ENCODE measurements around the gene F11. TPM values are rescaled to one million over a fixed set of nuclear protein-coding genes. Genes with fewer than 3 reads are reported as not detected.

F11 gene
- total and polyA plus RNA-seq, 2 of the 13 experiments (the other 11 are each of a cell fraction or from before 2014, with no cell fraction given): 35.1 to 58.0 TPM

DNA sequence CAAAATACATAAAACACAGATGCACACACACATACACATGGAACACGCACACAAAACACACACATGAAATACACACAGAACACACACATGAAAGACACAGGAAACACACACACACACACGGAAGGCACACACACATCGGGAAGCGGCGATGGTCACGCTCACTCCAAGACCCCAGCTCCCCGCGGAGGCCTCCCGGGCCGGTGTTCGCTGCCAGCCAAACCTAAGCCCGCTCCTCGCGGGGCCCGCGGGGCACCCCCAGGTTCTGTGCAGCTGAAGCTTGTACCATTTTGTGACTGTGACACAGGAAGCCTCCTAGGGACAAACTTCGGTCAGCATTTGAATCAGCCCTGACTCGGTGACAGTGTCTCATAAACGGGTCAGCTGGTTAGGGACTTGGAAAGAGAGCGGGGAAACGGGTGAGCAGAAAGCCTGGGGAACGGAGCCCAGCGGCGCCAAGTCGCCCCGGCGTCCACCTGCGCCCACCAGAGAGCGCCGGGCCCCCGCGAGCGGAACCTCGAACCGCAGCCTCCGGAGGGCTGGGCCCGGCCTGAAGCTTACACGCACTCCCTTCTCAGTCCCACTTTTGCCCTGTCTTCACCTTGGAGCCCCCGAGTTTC lies 32.1 kb downstream of the F11 start:
- H3K36me3 ChIP-seq (replicated peaks in 1 of 2; ENCODE audit: control insufficient read depth in 1 of 2, insufficient read depth in 2 of 2, low read length in 2 of 2): no peaks in the 10 kb centered on the region
- H3K9me3 ChIP-seq (ENCODE audit: low read length): no peaks in the 10 kb centered on the region
- DNase-seq (ENCODE audit: low spot score): no peak
- intact Hi-C loops (cut with micrococcal nuclease; ENCODE audit: unreplicated experiment) (loop anchor here (10.0 kb wide), 1 partner anchor 427 kb away; the partner anchor contains the start of gene FAT1), in situ Hi-C loops (cut with HindIII; ENCODE audit: extremely low pct_ligation_motif_present, low pct_unique_long_range_greater_than_20kb) (no loop called here)
- ATAC-seq: no peak; the same call in 2 of the 3 replicates
- CTCF ChIA-PET (ENCODE audit: low intra/inter-chr PET ratio, low total read pairs): no interaction called here
- no peak overlapping the region for H3K27ac ChIP-seq (ENCODE audit: extremely low read length, insufficient read depth, low read length)
- no peak overlapping the region for H3K9ac ChIP-seq (ENCODE audit: insufficient read depth, low read depth, low read length)
- H4K20me1 ChIP-seq (ENCODE audit: insufficient read depth, low read length): no peaks in the 10 kb centered on the region
- FAIRE-seq: no peak
- POLR2A ChIA-PET: interaction anchor here (1.6 kb wide), 1 partner anchor 33 kb away, joined by 3 read pairs; no protein-coding TSS in a partner anchor
- peaks cover 6% of the 10 kb centered on the region; the same call in 1 of the 2 replicates for H3K4me1 ChIP-seq (ENCODE audit: insufficient read depth, low read length)
- no peak overlapping the region for H3K4me3 ChIP-seq (replicated peaks in 1 of 3; ENCODE audit: insufficient read depth in 1 of 3, low read depth in 2 of 3, low read length in 3 of 3)
- H3K4me2 ChIP-seq (ENCODE audit: low read depth, low read length): no peak overlapping the region
- WGBS (ENCODE audit: low lambda C conversion rate): 75% methylated on average over 24 of the region's 39 CpGs
- H3K79me2 ChIP-seq (ENCODE audit: insufficient read depth, low read length): no peaks in the 10 kb centered on the region
- H3K27me3 ChIP-seq (ENCODE audit: control insufficient read depth in 1 of 2, insufficient read depth in 2 of 2, low read length in 2 of 2): peaks cover 0 to 9% of the 10 kb centered on the region in 2 experiments; a peak in 1 of 5 replicates
- TF ChIP-seq ZNF572 (CRISPR knock-in tag; IDR thresholded peaks at IDR 0.05) (no peak), NFATC3 (CRISPR knock-in tag; IDR thresholded peaks at IDR 0.05) (no peak), ZNF282 (IDR thresholded peaks at IDR 0.05; ENCODE audit: partially characterized antibody) (no peak), ZNF850 (CRISPR knock-in tag; conservative IDR thresholded peaks at IDR 0.05) (no peak), SATB2 (CRISPR knock-in tag; IDR thresholded peaks at IDR 0.05) (no peak), ZNF441 (CRISPR knock-in tag; IDR thresholded peaks at IDR 0.05; ENCODE audit: borderline replicate concordance) (no peak), ZNF432 (CRISPR knock-in tag; IDR thresholded peaks at IDR 0.05; ENCODE audit: borderline replicate concordance) (no peak), AGO1 (IDR thresholded peaks at IDR 0.05; ENCODE audit: low read depth, low read length, poor library complexity, severe bottlenecking) (no peak), ZNF232 (CRISPR knock-in tag; IDR thresholded peaks at IDR 0.05; ENCODE audit: borderline replicate concordance) (no peak), ZNF180 (CRISPR knock-in tag; IDR thresholded peaks at IDR 0.05; ENCODE audit: borderline replicate concordance, low read depth) (no peak)
- TF ChIP-seq, protein P1, sequence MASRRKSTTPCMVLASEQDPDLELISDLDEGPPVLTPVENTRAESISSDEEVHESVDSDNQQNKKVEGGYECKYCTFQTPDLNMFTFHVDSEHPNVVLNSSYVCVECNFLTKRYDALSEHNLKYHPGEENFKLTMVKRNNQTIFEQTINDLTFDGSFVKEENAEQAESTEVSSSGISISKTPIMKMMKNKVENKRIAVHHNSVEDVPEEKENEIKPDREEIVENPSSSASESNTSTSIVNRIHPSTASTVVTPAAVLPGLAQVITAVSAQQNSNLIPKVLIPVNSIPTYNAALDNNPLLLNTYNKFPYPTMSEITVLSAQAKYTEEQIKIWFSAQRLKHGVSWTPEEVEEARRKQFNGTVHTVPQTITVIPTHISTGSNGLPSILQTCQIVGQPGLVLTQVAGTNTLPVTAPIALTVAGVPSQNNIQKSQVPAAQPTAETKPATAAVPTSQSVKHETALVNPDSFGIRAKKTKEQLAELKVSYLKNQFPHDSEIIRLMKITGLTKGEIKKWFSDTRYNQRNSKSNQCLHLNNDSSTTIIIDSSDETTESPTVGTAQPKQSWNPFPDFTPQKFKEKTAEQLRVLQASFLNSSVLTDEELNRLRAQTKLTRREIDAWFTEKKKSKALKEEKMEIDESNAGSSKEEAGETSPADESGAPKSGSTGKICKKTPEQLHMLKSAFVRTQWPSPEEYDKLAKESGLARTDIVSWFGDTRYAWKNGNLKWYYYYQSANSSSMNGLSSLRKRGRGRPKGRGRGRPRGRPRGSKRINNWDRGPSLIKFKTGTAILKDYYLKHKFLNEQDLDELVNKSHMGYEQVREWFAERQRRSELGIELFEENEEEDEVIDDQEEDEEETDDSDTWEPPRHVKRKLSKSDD (CRISPR knock-in tag; IDR thresholded peaks at IDR 0.05; ENCODE audit: low read depth): no peak
- TF ChIP-seq, protein P2, sequence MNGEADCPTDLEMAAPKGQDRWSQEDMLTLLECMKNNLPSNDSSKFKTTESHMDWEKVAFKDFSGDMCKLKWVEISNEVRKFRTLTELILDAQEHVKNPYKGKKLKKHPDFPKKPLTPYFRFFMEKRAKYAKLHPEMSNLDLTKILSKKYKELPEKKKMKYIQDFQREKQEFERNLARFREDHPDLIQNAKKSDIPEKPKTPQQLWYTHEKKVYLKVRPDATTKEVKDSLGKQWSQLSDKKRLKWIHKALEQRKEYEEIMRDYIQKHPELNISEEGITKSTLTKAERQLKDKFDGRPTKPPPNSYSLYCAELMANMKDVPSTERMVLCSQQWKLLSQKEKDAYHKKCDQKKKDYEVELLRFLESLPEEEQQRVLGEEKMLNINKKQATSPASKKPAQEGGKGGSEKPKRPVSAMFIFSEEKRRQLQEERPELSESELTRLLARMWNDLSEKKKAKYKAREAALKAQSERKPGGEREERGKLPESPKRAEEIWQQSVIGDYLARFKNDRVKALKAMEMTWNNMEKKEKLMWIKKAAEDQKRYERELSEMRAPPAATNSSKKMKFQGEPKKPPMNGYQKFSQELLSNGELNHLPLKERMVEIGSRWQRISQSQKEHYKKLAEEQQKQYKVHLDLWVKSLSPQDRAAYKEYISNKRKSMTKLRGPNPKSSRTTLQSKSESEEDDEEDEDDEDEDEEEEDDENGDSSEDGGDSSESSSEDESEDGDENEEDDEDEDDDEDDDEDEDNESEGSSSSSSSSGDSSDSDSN (CRISPR knock-in tag; IDR thresholded peaks at IDR 0.05): no peak
- TF ChIP-seq, protein P3, sequence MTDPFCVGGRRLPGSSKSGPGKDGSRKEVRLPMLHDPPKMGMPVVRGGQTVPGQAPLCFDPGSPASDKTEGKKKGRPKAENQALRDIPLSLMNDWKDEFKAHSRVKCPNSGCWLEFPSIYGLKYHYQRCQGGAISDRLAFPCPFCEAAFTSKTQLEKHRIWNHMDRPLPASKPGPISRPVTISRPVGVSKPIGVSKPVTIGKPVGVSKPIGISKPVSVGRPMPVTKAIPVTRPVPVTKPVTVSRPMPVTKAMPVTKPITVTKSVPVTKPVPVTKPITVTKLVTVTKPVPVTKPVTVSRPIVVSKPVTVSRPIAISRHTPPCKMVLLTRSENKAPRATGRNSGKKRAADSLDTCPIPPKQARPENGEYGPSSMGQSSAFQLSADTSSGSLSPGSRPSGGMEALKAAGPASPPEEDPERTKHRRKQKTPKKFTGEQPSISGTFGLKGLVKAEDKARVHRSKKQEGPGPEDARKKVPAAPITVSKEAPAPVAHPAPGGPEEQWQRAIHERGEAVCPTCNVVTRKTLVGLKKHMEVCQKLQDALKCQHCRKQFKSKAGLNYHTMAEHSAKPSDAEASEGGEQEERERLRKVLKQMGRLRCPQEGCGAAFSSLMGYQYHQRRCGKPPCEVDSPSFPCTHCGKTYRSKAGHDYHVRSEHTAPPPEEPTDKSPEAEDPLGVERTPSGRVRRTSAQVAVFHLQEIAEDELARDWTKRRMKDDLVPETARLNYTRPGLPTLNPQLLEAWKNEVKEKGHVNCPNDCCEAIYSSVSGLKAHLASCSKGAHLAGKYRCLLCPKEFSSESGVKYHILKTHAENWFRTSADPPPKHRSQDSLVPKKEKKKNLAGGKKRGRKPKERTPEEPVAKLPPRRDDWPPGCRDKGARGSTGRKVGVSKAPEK (CRISPR knock-in tag; IDR thresholded peaks at IDR 0.05; ENCODE audit: borderline replicate concordance): no peak
- TF ChIP-seq, protein P4, sequence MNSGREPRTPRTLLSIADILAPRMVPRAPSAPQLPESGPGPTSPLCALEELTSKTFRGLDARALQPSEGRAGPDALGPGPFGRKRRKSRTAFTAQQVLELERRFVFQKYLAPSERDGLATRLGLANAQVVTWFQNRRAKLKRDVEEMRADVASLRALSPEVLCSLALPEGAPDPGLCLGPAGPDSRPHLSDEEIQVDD (CRISPR knock-in tag; IDR thresholded peaks at IDR 0.05; ENCODE audit: borderline replicate concordance): no peak
- no TSS peak for BruUV-seq (replicated peaks)
- no peak overlapping the region for H2AFZ ChIP-seq (ENCODE audit: low read length)

Data from HepG2 (cell line).